ENCODE data around the gene FYN.

Gene FYN

GRCh38 chr6:111810294-111811131 is 62.7 kb downstream of the FYN start:
- TF ChIP-seq CTCF (IDR thresholded peaks at IDR 0.05; ENCODE audit: low read depth, low read length): no peak
- Histone ChIP-seq H3K36me3 (no peaks in the 10 kb centered on the region; the same call in 1 of the 2 replicates), H3K9me3 (ENCODE audit: severe bottlenecking) (no peaks in the 10 kb centered on the region), H3K4me3 (ENCODE audit: low read depth, low read length) (no peak overlapping the region), H3K27ac (no peak overlapping the region), H3K27me3 (ENCODE audit: insufficient read depth, low read depth, severe bottlenecking) (no peaks in the 10 kb centered on the region)
- DNase-seq: no peak

GRCh38 chr6:111809766-111810165 is 63.5 kb downstream of the FYN start:
- DNase-seq: no peak
- Histone ChIP-seq H3K27ac (no peak overlapping the region), H3K36me3 (no peaks in the 10 kb centered on the region; the same call in 1 of the 2 replicates), H3K9me3 (ENCODE audit: severe bottlenecking) (no peaks in the 10 kb centered on the region), H3K4me3 (ENCODE audit: low read depth, low read length) (no peak overlapping the region), H3K27me3 (ENCODE audit: insufficient read depth, low read depth, severe bottlenecking) (no peaks in the 10 kb centered on the region)
- TF ChIP-seq CTCF (IDR thresholded peaks at IDR 0.05; ENCODE audit: low read depth, low read length): no peak

- TF ChIP-seq CTCF (IDR thresholded peaks at IDR 0.05; ENCODE audit: low read depth, low read length): no peak
- no peaks in the 10 kb centered on the region for H3K27me3 ChIP-seq (ENCODE audit: insufficient read depth, low read depth, severe bottlenecking)
- no peak overlapping the region for H3K4me3 ChIP-seq (ENCODE audit: low read depth, low read length)
- H3K9me3 ChIP-seq (ENCODE audit: severe bottlenecking): no peaks in the 10 kb centered on the region
- no peak for DNase-seq
- H3K27ac ChIP-seq: no peak overlapping the region
- no peaks in the 10 kb centered on the region; the same call in 1 of the 2 replicates for H3K36me3 ChIP-seq
These were observed 64.0 kb downstream of the FYN start for GRCh38 chr6:111809264-111809663.

GRCh38 chr6:111808493-111808892 is 64.8 kb downstream of the FYN start:
- no peak for DNase-seq
- H3K36me3 ChIP-seq: no peaks in the 10 kb centered on the region; the same call in 1 of the 2 replicates
- no peak overlapping the region for H3K4me3 ChIP-seq (ENCODE audit: low read depth, low read length)
- no peaks in the 10 kb centered on the region for H3K27me3 ChIP-seq (ENCODE audit: insufficient read depth, low read depth, severe bottlenecking)
- no peaks in the 10 kb centered on the region for H3K9me3 ChIP-seq (ENCODE audit: severe bottlenecking)
- no peak overlapping the region for H3K27ac ChIP-seq
- TF ChIP-seq CTCF (IDR thresholded peaks at IDR 0.05; ENCODE audit: low read depth, low read length): no peak

GRCh38 chr6:111806561-111807497 is 66.4 kb downstream of the FYN start:
- Histone ChIP-seq H3K27ac (no peak overlapping the region), H3K4me3 (ENCODE audit: low read depth, low read length) (no peak overlapping the region), H3K36me3 (no peaks in the 10 kb centered on the region), H3K9me3 (ENCODE audit: severe bottlenecking) (no peaks in the 10 kb centered on the region), H3K27me3 (ENCODE audit: insufficient read depth, low read depth, severe bottlenecking) (no peaks in the 10 kb centered on the region)
- TF ChIP-seq CTCF (IDR thresholded peaks at IDR 0.05; ENCODE audit: low read depth, low read length): no peak
- DNase-seq: no peak
